Mesenchymal stem cell (in vitro differentiated cells and primary cell): ENCODE measurements around the gene FEV.

Experiments
- DNase-seq: peaks from one replicate; pipeline ENCODE4 v3.0.0-alpha.2; 2013
- H2AFZ ChIP-seq: one replicate; pipeline ENCODE4 v1.6.1; 2013; ENCODE audit warnings: low read depth, mild to moderate bottlenecking, control low read depth, inconsistent platforms, low read length, moderate library complexity
- H2AK5ac ChIP-seq: 2 replicates; pipeline ENCODE4 v1.6.1; 2013; ENCODE audit warnings: low read length, moderate library complexity, mild to moderate bottlenecking, inconsistent platforms; ENCODE audit not compliant: severe bottlenecking
- H2BK120ac ChIP-seq: one replicate; pipeline ENCODE4 v1.6.1; 2013; ENCODE audit warnings: low read depth, mild to moderate bottlenecking, inconsistent platforms, low read length, moderate library complexity
- H2BK12ac ChIP-seq, 2 experiments: one replicate each; pipeline ENCODE4 v1.6.1; 2013; ENCODE audit warnings: inconsistent platforms in 2 of 2, low read length in 2 of 2, mild to moderate bottlenecking in 2 of 2, moderate library complexity in 2 of 2, control low read depth in 1 of 2
- H2BK15ac ChIP-seq: one replicate; pipeline ENCODE4 v1.6.1; 2013; ENCODE audit warnings: mild to moderate bottlenecking, low read depth, inconsistent platforms; ENCODE audit not compliant: poor library complexity, severe bottlenecking
- H2BK5ac ChIP-seq: 2 replicates; pipeline ENCODE4 v1.6.1; 2013; ENCODE audit warnings: low read depth, mild to moderate bottlenecking, low read length, control low read depth, inconsistent platforms; ENCODE audit not compliant: poor library complexity, severe bottlenecking
- H3K14ac ChIP-seq, 2 experiments: one replicate each; pipeline ENCODE4 v1.6.1; 2013; ENCODE audit warnings: inconsistent platforms in 2 of 2, low read length in 2 of 2, control low read depth in 1 of 2, mild to moderate bottlenecking in 1 of 2, moderate library complexity in 1 of 2
- H3K18ac ChIP-seq, 2 experiments: one replicate each; pipeline ENCODE4 v1.6.1; 2013; ENCODE audit warnings: inconsistent platforms in 2 of 2, low read length in 2 of 2, control low read depth in 1 of 2, low read depth in 1 of 2, mild to moderate bottlenecking in 1 of 2
- H3K23ac ChIP-seq, 2 experiments: one replicate each; pipeline ENCODE4 v1.6.1; 2013; ENCODE audit warnings: inconsistent platforms in 2 of 2, low read length in 2 of 2, mild to moderate bottlenecking in 2 of 2, moderate library complexity in 2 of 2, control low read depth in 1 of 2
- H3K27ac ChIP-seq: 2 replicates; pipeline ENCODE4 v1.5.1; 2013; ENCODE audit warnings: mild to moderate bottlenecking, moderate library complexity, low read length, control low read depth, inconsistent platforms; ENCODE audit not compliant: poor library complexity, severe bottlenecking
- H3K27me3 ChIP-seq, 2 experiments: 2 replicates each; pipeline versions ENCODE4 v1.6.1 to v1.7.0; 2013; ENCODE audit warnings: low read length in 2 of 2, mild to moderate bottlenecking in 2 of 2, moderate library complexity in 2 of 2, control low read depth in 1 of 2, inconsistent platforms in 1 of 2; ENCODE audit not compliant: control insufficient read depth in 1 of 2, insufficient read depth in 1 of 2
- H3K36me3 ChIP-seq, 2 experiments: 2 replicates each; pipeline versions ENCODE4 v1.6.1 to v1.7.0; 2013; ENCODE audit warnings: low read length in 2 of 2, control low read depth in 1 of 2, inconsistent platforms in 1 of 2, low read depth in 1 of 2, mild to moderate bottlenecking in 1 of 2; ENCODE audit not compliant: insufficient read depth in 2 of 2, control insufficient read depth in 1 of 2
- H3K4ac ChIP-seq, 2 experiments: one replicate each; pipeline ENCODE4 v1.6.1; 2013; ENCODE audit warnings: inconsistent platforms in 2 of 2, low read length in 2 of 2, mild to moderate bottlenecking in 2 of 2, moderate library complexity in 2 of 2, control low read depth in 1 of 2, low read depth in 1 of 2
- H3K4me1 ChIP-seq: 2 replicates; pipeline ENCODE4 v1.6.1; 2013; ENCODE audit warnings: low read depth, low read length, control low read depth; ENCODE audit not compliant: control insufficient read depth, insufficient read depth
- H3K4me2 ChIP-seq: 2 replicates; pipeline ENCODE4 v1.6.1; 2013; ENCODE audit warnings: low read length, mild to moderate bottlenecking, inconsistent platforms; ENCODE audit not compliant: poor library complexity, severe bottlenecking
- H3K4me3 ChIP-seq, 2 experiments: 2 replicates each; pipeline versions ENCODE4 v1.5.1 to v1.7.0; 2013; ENCODE audit warnings: low read length in 2 of 2, mild to moderate bottlenecking in 2 of 2, control low read depth in 1 of 2, low read depth in 1 of 2; ENCODE audit not compliant: insufficient read depth in 1 of 2
- H3K79me1 ChIP-seq: replicated peaks from 2 replicates; pipeline ENCODE4 v1.6.1; 2013; ENCODE audit warnings: mild to moderate bottlenecking, control low read depth, low read length, inconsistent platforms; ENCODE audit not compliant: poor library complexity, severe bottlenecking
- H3K9ac ChIP-seq: 2 replicates; pipeline ENCODE4 v1.7.0; 2013; ENCODE audit warnings: mild to moderate bottlenecking, low read length, moderate library complexity
- H3K9me3 ChIP-seq: 2 replicates; pipeline ENCODE4 v1.7.0; 2013; ENCODE audit warnings: mild to moderate bottlenecking, low read length; ENCODE audit not compliant: control insufficient read depth
- H4K8ac ChIP-seq: one replicate; pipeline ENCODE4 v1.6.1; 2013; ENCODE audit warnings: inconsistent platforms, mild to moderate bottlenecking, low read length, moderate library complexity
- H4K91ac ChIP-seq: one replicate; pipeline ENCODE4 v1.6.1; 2013; ENCODE audit warnings: mild to moderate bottlenecking, low read length, inconsistent platforms
- WGBS: methylation state at CpG from one replicate; pipeline ENCODE4 v1.1.7; 2013; ENCODE audit warnings: mixed read lengths; 5-methylcytosine and 5-hydroxymethylcytosine counted together

The FEV gene

GRCh38 chr2:218998414-218999002 is 13.5 kb upstream of the FEV start:
- H3K9ac ChIP-seq, result no peak overlapping the region
- no peak overlapping the region for H3K14ac ChIP-seq
- H2AFZ ChIP-seq, result no peak overlapping the region
- H4K8ac ChIP-seq, result no peak overlapping the region
- H2BK120ac ChIP-seq, result no peak overlapping the region
- no peak overlapping the region for H3K4ac ChIP-seq
- H3K23ac ChIP-seq, result no peak overlapping the region
- 63% methylated on average over 10 of the region's 12 CpGs for WGBS
- H3K79me1 ChIP-seq, result no peaks in the 10 kb centered on the region
- H3K9me3 ChIP-seq, result no peaks in the 10 kb centered on the region
- no peaks in the 10 kb centered on the region for H3K36me3 ChIP-seq
- no peak overlapping the region for H2BK12ac ChIP-seq
- DNase-seq, result no peak
- H3K4me3 ChIP-seq, result no peak overlapping the region
- no peak overlapping the region for H2BK15ac ChIP-seq
- no peak overlapping the region for H4K91ac ChIP-seq
- H3K18ac ChIP-seq, result no peak overlapping the region
- H3K4me2 ChIP-seq, result no peak overlapping the region
- H3K27me3 ChIP-seq, result peaks cover 87 to 96% of the 10 kb centered on the region in 2 experiments
- peaks cover 31% of the 10 kb centered on the region for H3K4me1 ChIP-seq
- H2BK5ac ChIP-seq, result no peak overlapping the region
- H3K27ac ChIP-seq, result no peak overlapping the region
- no peak overlapping the region for H2AK5ac ChIP-seq

- no peak overlapping the region for H3K14ac ChIP-seq
These were observed 12.7 kb upstream of the FEV start for GRCh38 chr2:218997731-218998130.

GRCh38 chr2:218996937-218997336 is 12.0 kb upstream of the FEV start:
- Histone ChIP-seq H2BK12ac (no peak overlapping the region), H3K4ac (no peak overlapping the region), H2AK5ac (no peak overlapping the region), H3K4me2 (no peak overlapping the region), H4K91ac (no peak overlapping the region), H3K9ac (no peak overlapping the region), H3K23ac (no peak overlapping the region), H3K27ac (no peak overlapping the region), H3K4me3 (no peak overlapping the region), H2AFZ (no peak overlapping the region), H3K18ac (no peak overlapping the region), H2BK15ac (no peak overlapping the region), H3K36me3 (no peaks in the 10 kb centered on the region), H3K27me3 (peaks cover 87 to 96% of the 10 kb centered on the region in 2 experiments), H3K9me3 (no peaks in the 10 kb centered on the region), H4K8ac (no peak overlapping the region), H2BK5ac (no peak overlapping the region), H2BK120ac (no peak overlapping the region), H3K4me1 (peaks cover 26% of the 10 kb centered on the region), H3K14ac (no peak overlapping the region), H3K79me1 (no peaks in the 10 kb centered on the region)
- no peak for DNase-seq
- WGBS, result 60% methylated on average over 4 of the region's 4 CpGs

More at GRCh38 chr2:218997731-218998130, 12.7 kb upstream of the FEV start:
- Histone ChIP-seq H3K9ac (no peak overlapping the region), H3K36me3 (no peaks in the 10 kb centered on the region), H2BK120ac (no peak overlapping the region), H3K4me3 (no peak overlapping the region), H3K27me3 (peaks cover 87 to 96% of the 10 kb centered on the region in 2 experiments), H3K18ac (no peak overlapping the region), H3K9me3 (no peaks in the 10 kb centered on the region), H2BK5ac (no peak overlapping the region), H2AFZ (no peak overlapping the region), H2BK12ac (no peak overlapping the region), H3K4me1 (peaks cover 34% of the 10 kb centered on the region), H3K4me2 (no peak overlapping the region), H3K79me1 (no peaks in the 10 kb centered on the region), H3K4ac (no peak overlapping the region), H3K27ac (no peak overlapping the region), H4K91ac (no peak overlapping the region), H3K23ac (no peak overlapping the region), H2AK5ac (no peak overlapping the region), H2BK15ac (no peak overlapping the region), H4K8ac (no peak overlapping the region)
- WGBS, result 50% methylated on average over 2 of the region's 2 CpGs
- no peak for DNase-seq

- Histone ChIP-seq H3K18ac (no peak overlapping the region), H3K9ac (peak overlapping the region; percentile 58), H3K4me2 (no peak overlapping the region), H3K79me1 (no peaks in the 10 kb centered on the region), H2AK5ac (no peak overlapping the region), H3K27ac (no peak overlapping the region), H2BK15ac (no peak overlapping the region), H3K4me1 (peaks cover 21% of the 10 kb centered on the region), H2BK12ac (no peak overlapping the region), H3K4me3 (peak overlapping the region in 1 of 2 experiments; percentile 69), H2BK5ac (no peak overlapping the region), H3K23ac (no peak overlapping the region), H2AFZ (no peak overlapping the region), H4K91ac (no peak overlapping the region), H3K36me3 (no peaks in the 10 kb centered on the region), H3K9me3 (no peaks in the 10 kb centered on the region), H4K8ac (no peak overlapping the region), H3K14ac (no peak overlapping the region), H2BK120ac (no peak overlapping the region), H3K27me3 (peaks cover 87 to 98% of the 10 kb centered on the region in 2 experiments), H3K4ac (no peak overlapping the region)
- DNase-seq, result peak; percentile 71
- 22% methylated on average over 37 of the region's 43 CpGs for WGBS
These were observed 11.2 kb upstream of the FEV start for GRCh38 chr2:218995972-218996711.
